GM13977 (cell line): Measurements from ENCODE around the gene CFAP57.

Source experiments
- DNase-seq: peaks from one replicate; pipeline ENCODE4 v3.0.0; 2012; ENCODE audit warnings: low spot score
- in situ Hi-C: fragments of 300-500 bp; cut with MboI; formaldehyde crosslinking; loops from one replicate; pipeline ENCODE4 v1.12.0; 2022; ENCODE audit warnings: low sequenced_read_pairs, low pct_unique_long_range_greater_than_20kb, mixed read lengths, inconsistent platforms; ENCODE audit not compliant: unreplicated experiment
- TF ChIP-seq, protein P1 (sequence below): IDR thresholded peaks from 2 replicates; pipeline ENCODE4 v1.5.1; 2012; ENCODE audit warnings: mild to moderate bottlenecking, control low read depth; ENCODE audit not compliant: insufficient read depth; ENCODE audit errors: extremely low read depth, missing control alignments

CFAP57 gene

GRCh38 chr1:43188106-43188505, 16.0 kb downstream of the CFAP57 start:
- DNase-seq, result no peak
- in situ Hi-C loops, result no loop called here
- TF ChIP-seq, protein P1, sequence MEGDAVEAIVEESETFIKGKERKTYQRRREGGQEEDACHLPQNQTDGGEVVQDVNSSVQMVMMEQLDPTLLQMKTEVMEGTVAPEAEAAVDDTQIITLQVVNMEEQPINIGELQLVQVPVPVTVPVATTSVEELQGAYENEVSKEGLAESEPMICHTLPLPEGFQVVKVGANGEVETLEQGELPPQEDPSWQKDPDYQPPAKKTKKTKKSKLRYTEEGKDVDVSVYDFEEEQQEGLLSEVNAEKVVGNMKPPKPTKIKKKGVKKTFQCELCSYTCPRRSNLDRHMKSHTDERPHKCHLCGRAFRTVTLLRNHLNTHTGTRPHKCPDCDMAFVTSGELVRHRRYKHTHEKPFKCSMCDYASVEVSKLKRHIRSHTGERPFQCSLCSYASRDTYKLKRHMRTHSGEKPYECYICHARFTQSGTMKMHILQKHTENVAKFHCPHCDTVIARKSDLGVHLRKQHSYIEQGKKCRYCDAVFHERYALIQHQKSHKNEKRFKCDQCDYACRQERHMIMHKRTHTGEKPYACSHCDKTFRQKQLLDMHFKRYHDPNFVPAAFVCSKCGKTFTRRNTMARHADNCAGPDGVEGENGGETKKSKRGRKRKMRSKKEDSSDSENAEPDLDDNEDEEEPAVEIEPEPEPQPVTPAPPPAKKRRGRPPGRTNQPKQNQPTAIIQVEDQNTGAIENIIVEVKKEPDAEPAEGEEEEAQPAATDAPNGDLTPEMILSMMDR, result no peak

DNA sequence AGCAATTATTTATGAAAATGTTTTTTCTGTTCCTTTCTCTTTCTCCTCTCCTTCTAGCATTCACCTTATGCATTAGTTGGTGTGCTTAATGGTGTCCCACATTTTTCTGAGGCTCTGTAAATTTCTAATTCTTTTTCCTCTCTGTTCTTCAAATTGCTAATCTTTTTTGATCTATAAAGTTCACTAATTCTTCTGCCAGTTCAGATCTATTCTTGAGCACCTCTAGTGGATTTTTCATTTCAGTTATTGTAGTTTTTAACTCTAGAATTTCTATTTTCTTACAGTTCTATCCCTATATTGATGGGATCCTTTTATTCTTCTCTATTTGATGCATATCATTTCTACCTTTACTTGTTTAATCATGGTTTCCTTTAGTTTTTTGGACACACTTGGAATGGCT, 22.4 kb downstream of the CFAP57 start:
- TF ChIP-seq, protein P1, result no peak
- in situ Hi-C loops, result no loop called here

GRCh38 chr1:43197343-43198127, 25.4 kb downstream of the CFAP57 start:
- no peak for DNase-seq
- in situ Hi-C loops, result no loop called here
- TF ChIP-seq, protein P1, result no peak

More for the DNA sequence above, 22.4 kb downstream of the CFAP57 start:
- DNase-seq, result no peak

GRCh38 chr1:43199093-43199726, 27.1 kb downstream of the CFAP57 start:
- TF ChIP-seq, protein P1, result no peak
- in situ Hi-C loops, result no loop called here
- DNase-seq, result peak; percentile 52

GRCh38 chr1:43203859-43204258, 31.7 kb downstream of the CFAP57 start:
- TF ChIP-seq, protein P1, result no peak
- DNase-seq, result no peak
- in situ Hi-C loops, result no loop called here

- DNase-seq, result peak; percentile 34
- TF ChIP-seq, protein P1, result no peak
- in situ Hi-C loops, result no loop called here
Observed at GRCh38 chr1:43204394-43204793, 32.3 kb downstream of the CFAP57 start.
